GM12864 (cell line): Measurements from ENCODE around the gene BUD31.

Experiments
- DNase-seq: peaks from one replicate; pipeline ENCODE4 v3.0.0-alpha.2; 2011; ENCODE audit warnings: low read depth
- H3K4me3 ChIP-seq: 2 replicates; pipeline ENCODE4 v1.5.1; 2011; ENCODE audit warnings: mild to moderate bottlenecking, low read depth, low read length, control low read depth
- TF ChIP-seq, protein P1 (sequence below): IDR thresholded peaks from 2 replicates; pipeline ENCODE4 v1.5.1; 2011; ENCODE audit warnings: low read depth, mild to moderate bottlenecking, moderate library complexity, low read length, control low read depth, inconsistent platforms; ENCODE audit errors: missing control alignments

Gene BUD31

DNA sequence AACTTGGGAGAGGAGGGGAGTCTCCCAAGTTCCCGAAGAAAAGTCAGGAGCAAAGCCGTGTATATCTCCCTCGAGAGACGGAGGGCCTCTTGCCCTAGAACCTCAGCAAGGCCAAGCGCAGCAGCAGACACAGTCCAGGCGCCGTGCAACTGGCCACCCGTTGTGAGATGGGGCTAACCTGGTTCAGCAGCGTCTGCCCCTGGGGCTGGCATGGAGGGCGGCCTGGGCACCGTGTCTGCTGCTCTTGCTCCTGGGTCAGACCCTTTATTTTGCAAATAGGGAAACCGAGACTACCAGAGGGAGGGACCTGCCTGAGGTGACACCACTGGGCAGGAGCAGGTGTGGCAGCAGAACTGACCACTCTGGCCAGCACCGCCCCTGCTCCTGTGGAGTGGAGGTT is 43.8 kb downstream of the BUD31 start:
- DNase-seq: no peak
- TF ChIP-seq, protein P1, sequence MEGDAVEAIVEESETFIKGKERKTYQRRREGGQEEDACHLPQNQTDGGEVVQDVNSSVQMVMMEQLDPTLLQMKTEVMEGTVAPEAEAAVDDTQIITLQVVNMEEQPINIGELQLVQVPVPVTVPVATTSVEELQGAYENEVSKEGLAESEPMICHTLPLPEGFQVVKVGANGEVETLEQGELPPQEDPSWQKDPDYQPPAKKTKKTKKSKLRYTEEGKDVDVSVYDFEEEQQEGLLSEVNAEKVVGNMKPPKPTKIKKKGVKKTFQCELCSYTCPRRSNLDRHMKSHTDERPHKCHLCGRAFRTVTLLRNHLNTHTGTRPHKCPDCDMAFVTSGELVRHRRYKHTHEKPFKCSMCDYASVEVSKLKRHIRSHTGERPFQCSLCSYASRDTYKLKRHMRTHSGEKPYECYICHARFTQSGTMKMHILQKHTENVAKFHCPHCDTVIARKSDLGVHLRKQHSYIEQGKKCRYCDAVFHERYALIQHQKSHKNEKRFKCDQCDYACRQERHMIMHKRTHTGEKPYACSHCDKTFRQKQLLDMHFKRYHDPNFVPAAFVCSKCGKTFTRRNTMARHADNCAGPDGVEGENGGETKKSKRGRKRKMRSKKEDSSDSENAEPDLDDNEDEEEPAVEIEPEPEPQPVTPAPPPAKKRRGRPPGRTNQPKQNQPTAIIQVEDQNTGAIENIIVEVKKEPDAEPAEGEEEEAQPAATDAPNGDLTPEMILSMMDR: no peak
- H3K4me3 ChIP-seq: no peak overlapping the region

DNA sequence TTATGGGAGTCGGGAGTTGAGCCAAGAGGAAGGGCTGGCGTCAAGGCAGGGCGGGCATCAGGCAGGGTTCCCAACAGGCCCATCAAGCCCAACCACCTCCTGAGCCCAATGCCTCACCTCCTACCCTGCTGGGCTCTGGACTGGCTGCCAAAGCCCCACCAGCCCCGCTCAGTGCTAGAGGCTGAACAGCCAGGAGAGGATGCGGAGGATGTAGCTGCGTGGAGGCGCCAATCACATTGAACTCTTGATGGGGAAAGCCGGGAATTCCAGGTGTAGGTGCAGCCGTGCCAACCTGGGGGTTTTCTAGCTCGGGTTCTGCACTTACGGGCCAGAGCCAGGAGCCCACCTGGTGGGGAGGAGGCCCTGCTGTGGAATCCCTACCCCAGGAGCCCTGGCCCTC is 44.3 kb downstream of the BUD31 start:
- DNase-seq: no peak
- TF ChIP-seq, protein P1: no peak
- no peak overlapping the region for H3K4me3 ChIP-seq

DNA sequence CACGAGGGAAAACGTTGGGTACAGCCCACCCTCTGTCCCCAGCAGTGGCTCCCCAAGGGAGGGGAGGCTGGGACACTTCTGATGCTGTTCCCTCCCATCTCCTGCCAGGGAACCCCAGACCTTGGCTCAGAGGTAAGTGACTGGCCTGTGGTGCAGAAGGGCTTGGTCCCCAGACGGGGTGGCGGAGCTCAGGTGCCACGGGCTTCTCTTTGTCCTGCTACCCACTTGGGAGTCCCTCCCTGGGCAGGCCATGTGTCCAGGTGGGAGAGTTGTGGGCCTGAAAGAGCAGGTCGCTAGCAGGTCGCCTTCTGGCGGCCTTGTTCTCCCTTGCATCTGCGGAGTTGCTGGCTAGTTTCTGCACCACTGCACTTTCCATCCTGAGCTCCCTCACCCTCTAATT is 47.1 kb downstream of the BUD31 start:
- TF ChIP-seq, protein P1: no peak
- DNase-seq: no peak
- no peak overlapping the region for H3K4me3 ChIP-seq

DNA sequence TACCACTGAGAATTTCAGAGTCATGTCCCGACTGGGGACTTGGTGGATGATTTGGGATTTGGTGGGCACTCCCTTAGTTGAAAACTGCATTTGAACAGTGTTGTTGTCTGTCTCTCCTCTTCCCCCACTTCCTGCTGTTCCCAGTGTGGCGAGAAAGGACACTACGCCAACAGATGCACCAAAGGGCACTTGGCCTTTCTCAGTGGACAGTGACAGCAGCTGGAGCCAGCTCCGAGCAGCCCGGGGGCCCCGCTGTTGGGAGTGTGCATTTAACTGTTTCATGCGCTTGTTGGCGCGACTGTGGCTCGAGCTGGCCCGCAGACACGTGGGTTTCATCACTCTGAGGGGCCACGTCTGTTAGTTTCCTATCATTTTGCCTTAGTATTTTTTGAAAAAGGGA is 47.5 kb downstream of the BUD31 start:
- no peak overlapping the region for H3K4me3 ChIP-seq
- no peak for DNase-seq

DNA sequence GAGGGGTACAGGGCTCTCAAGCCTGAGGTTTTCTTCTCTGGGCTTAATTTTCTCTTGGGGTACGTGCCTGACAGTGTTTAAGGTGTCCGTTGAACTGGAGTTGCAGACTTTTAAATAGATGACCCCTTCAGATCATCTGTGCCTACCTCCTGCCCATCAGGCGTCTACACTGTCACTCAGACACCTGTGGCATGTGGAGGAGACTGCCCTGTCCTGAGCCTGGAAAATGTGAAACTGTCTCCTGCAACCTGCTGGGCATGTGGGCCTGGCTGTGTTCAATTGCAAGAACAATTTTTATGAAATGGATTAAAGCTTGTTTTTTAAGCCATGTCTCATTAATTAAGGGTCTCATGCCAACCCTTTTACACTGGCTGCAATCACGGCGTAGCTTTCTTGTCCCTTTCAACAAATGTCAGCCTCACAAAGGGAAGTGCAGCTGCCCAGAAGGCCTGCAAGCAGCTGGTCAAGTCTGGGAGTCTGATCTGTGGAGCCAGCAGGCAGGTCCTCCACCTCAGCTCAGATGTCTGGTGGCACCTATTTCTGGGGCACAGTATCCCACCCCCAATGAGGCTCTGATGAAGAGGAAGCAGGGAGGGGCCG is 48.4 kb downstream of the BUD31 start:
- DNase-seq: no peak
- TF ChIP-seq, protein P1: no peak
- no peak overlapping the region for H3K4me3 ChIP-seq

More for the DNA sequence above, 47.5 kb downstream of the BUD31 start:
- TF ChIP-seq, protein P1: no peak

DNA sequence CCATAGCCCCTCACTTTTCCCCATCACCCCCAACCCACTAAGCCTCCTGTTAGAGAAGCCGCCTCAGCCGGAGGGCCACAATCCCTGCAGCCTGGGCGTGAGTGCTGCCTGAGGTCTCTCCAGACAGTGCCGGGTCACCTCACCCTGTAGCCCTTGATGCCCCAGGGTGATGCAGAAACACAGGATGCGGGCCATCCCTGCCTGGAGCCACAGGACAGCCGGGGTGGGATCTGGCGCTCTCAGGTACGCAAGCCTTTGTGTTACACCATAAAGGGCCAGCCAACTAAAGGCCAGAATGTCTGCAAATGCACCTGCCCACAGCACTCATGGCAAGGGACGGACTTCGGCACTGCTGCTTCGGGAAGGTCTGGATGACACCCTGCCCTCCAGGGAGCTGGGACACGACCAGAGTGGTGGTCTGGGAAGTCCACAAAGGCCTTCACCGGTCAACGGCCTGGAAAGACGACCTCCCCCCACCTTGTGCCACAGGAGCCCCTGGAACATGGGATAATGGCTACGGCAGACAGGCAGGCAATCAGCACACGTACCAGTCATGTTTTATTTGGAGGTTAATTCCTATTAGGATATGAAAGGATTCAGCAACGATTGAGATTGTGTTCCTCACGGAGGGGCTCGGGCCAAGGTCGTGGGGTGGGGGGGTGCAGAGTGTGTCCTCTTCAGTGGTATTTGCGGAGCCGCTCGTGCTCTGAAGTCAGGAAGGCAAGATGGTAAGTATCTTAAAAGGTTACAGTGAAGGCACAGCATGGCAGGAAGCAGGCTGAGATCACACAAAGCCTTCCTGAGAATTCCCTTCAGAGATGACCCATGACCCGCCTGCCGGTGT is 49.1 kb downstream of the BUD31 start:
- no peak for DNase-seq
- TF ChIP-seq, protein P1: no peak
- no peak overlapping the region for H3K4me3 ChIP-seq
